Heart left ventricle (tissue), 16 donors: ENCODE measurements around the gene PRKCA. TPM values are rescaled to one million over a fixed set of nuclear protein-coding genes. Genes with fewer than 3 reads are reported as not detected.

ENCODE experiments used
- ATAC-seq, 4 donors: fragments of 200-7000 bp; cut with Tn5 transposase; one replicate each; pipeline ENCODE4 v1.9.1; 2020 to 2022; ENCODE audit warnings: moderate library complexity in 4 of 4, mild to moderate bottlenecking in 3 of 4, moderate number of reproducible peaks in 1 of 4
- DNase-seq, 5 donors: peaks; one replicate each; pipeline ENCODE4 v3.0.0-alpha.2; 2020
- H3K27ac ChIP-seq, 12 donors: fragments of 200-600 bp; sonication (generic) in 4 of 12; one replicate each; pipeline versions ENCODE4 v1.5.0 to v1.8.0; 2016 to 2022; ENCODE audit warnings: mild to moderate bottlenecking in 2 of 12
- H3K27me3 ChIP-seq, 9 donors: fragments of 200-600 bp; sonication (generic) in 2 of 9; one replicate each; pipeline versions ENCODE4 v1.5.1 to v1.8.0; 2016 to 2022; ENCODE audit warnings: mild to moderate bottlenecking in 3 of 9
- H3K36me3 ChIP-seq, 9 donors: fragments of 200-600 bp; sonication (generic) in 2 of 9; one replicate each; pipeline versions ENCODE4 v1.5.0 to v1.8.0; 2018 to 2022; ENCODE audit warnings: mild to moderate bottlenecking in 2 of 9
- H3K4me1 ChIP-seq, 12 donors: fragments of 200-600 bp; sonication (generic) in 4 of 12; one replicate each; pipeline versions ENCODE4 v1.5.0 to v1.8.0; 2016 to 2022; ENCODE audit warnings: mild to moderate bottlenecking in 3 of 12
- H3K4me3 ChIP-seq, 12 donors: fragments of 200-600 bp; sonication (generic) in 4 of 12; one replicate each; pipeline versions ENCODE4 v1.5.0 to v1.8.0; 2017 to 2022; ENCODE audit warnings: mild to moderate bottlenecking in 9 of 12, moderate library complexity in 4 of 12
- H3K9me3 ChIP-seq, 12 donors: fragments of 200-600 bp; sonication (generic) in 4 of 12; one replicate each; pipeline versions ENCODE4 v1.5.0 to v1.8.0; 2016 to 2022; ENCODE audit warnings: mild to moderate bottlenecking in 1 of 12
- POLR2A ChIP-seq, 2 donors: fragments of 450-650 bp; IDR thresholded peaks; one replicate each; pipeline ENCODE4 v1.6.1; 2017; ENCODE audit warnings: antibody characterized with exemption in 2 of 2, mild to moderate bottlenecking in 2 of 2, moderate library complexity in 2 of 2
- WGBS, 4 donors: extraction: QIAGEN DNeasy Blood & Tissue Kit in 2 of 4; methylation state at CpG; one replicate each; pipeline versions ENCODE4 v1.1.5 to v1.1.7; 2013 to 2018; 5-methylcytosine and 5-hydroxymethylcytosine counted together
- intact Hi-C, 10 donors: fragments of 100-400 bp; cut with DNase I; formaldehyde crosslinking; loops; one replicate each; pipeline versions ENCODE4 v1.11.1 to v1.14.2; 2022
- polyA plus RNA-seq, 2 donors: library from polyadenylated mRNA; stranded (reverse); fragments of 200-250 nt; gene quantifications; one replicate each; pipeline ENCODE4 v1.2.3, GENCODE V29; 2013
- total RNA-seq, 9 donors: library from RNA; depleted of rRNA in 2 of 9; stranded (reverse); fragments of >200 nt in 2 of 9; fragmentation: NEBNext Ultra II Directional in 3 of 9; extraction: Animal tissue kit (Norgen Biotek cat#: 25700) in 3 of 9; gene quantifications; one replicate each; pipeline versions ENCODE4 v1.1.0 to v1.2.4, GENCODE V29; 2016 to 2023
- TF ChIP-seq, protein P1 (sequence below), 12 donors: fragments of 200-600 bp; sonication (generic) in 4 of 12; IDR thresholded peaks; one replicate each; pipeline versions ENCODE4 v1.5.0 to v1.8.0; 2018 to 2022; ENCODE audit warnings: antibody characterized with exemption in 12 of 12, mild to moderate bottlenecking in 5 of 12
- donor health status: ischemic (EF 13 %, LVEDD 7.1; RV severe dilation, severe dysfunction).
- donor health status: healthy with polysubstance abuse.
- donor health status: DM: no; HTN: yes; CAD: no.
- donor health status: DM: no; HTN: no; CAD: no.
- donor health status: ischemic (EF 25% LVEDD 6.9; RV normal size, moderate dysfunction).
- donor health status: ischemic (EF 25% LVEDD 5.7; RV mildly dilated, moderate dysfunction).
- donor health status: healthy.
- donor health status: DM: yes; HTN: yes; CAD: no.
- donor health status: ischemic (EF 35%, LVEDD 5.7; RV mildly dilated, moderate dysfunction).
- donor health status: nonischemic (EF 11% LVEDD 7.7; RV severe dilation, severe dysfunction).
- donor health status: DM: yes; HTN: yes; CAD: no.
- donor health status: PGD.
- donor health status: ischemic (EF 29% LVEDD 5.4; RV normal size, mild dysfunction).
- donor health status: nonischemic (EF 23%, LVEDD 6.1; RV moderate dilation, normal function).

PRKCA gene
- total and polyA plus RNA-seq, 11 donors, result 3.4 to 26.8 (median 11.4) TPM

DNA sequence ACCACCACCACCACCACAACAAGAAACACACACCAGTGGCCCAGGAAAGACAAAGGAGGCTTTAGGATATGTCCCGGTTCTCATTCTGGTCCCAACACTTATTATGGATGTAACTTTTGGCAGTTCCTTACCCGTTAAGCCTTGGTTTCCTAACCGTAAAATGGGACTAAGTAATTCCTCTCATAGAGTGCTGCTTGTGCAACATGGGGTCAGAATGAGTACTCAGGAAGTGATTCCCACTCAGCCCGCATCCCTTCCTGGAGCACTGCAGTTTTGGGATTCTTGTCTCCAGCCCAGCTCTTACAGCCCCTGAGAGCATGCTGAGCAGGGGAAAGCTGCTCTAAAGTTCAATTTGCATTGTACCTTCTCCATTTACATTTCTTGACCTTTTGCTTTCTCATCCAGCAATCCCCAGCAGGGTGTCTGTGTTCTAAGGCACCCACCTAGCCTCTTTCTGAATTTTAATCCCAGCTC lies 262.6 kb downstream of the PRKCA start:
- WGBS, 4 donors, result 88 to 97% (median 89%) methylated on average over 4 of the region's 4 CpGs
- DNase-seq (no peak), ATAC-seq (no peak)
- intact Hi-C loops, result loop anchor here in 8 of 10 donors (5.0 to 10.0 kb wide), 5 partner anchors 110 to 360 kb away; partner anchors contain the start of gene PRKCA (in 1 of the 8)
- Histone ChIP-seq H3K27me3 (no peaks in the 10 kb centered on the region), H3K27ac (no peak overlapping the region), H3K36me3 (no peaks in the 10 kb centered on the region), H3K9me3 (peaks cover 0 to 5% (median 0%) of the 10 kb centered on the region in 12 donors), H3K4me1 (peaks cover 0 to 8% (median 0%) of the 10 kb centered on the region in 12 donors), H3K4me3 (no peak overlapping the region)
- TF ChIP-seq, protein P1, sequence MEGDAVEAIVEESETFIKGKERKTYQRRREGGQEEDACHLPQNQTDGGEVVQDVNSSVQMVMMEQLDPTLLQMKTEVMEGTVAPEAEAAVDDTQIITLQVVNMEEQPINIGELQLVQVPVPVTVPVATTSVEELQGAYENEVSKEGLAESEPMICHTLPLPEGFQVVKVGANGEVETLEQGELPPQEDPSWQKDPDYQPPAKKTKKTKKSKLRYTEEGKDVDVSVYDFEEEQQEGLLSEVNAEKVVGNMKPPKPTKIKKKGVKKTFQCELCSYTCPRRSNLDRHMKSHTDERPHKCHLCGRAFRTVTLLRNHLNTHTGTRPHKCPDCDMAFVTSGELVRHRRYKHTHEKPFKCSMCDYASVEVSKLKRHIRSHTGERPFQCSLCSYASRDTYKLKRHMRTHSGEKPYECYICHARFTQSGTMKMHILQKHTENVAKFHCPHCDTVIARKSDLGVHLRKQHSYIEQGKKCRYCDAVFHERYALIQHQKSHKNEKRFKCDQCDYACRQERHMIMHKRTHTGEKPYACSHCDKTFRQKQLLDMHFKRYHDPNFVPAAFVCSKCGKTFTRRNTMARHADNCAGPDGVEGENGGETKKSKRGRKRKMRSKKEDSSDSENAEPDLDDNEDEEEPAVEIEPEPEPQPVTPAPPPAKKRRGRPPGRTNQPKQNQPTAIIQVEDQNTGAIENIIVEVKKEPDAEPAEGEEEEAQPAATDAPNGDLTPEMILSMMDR (IDR thresholded peaks at IDR 0.05), result no peak
- TF ChIP-seq POLR2A (IDR thresholded peaks at IDR 0.05), result no peak

DNA sequence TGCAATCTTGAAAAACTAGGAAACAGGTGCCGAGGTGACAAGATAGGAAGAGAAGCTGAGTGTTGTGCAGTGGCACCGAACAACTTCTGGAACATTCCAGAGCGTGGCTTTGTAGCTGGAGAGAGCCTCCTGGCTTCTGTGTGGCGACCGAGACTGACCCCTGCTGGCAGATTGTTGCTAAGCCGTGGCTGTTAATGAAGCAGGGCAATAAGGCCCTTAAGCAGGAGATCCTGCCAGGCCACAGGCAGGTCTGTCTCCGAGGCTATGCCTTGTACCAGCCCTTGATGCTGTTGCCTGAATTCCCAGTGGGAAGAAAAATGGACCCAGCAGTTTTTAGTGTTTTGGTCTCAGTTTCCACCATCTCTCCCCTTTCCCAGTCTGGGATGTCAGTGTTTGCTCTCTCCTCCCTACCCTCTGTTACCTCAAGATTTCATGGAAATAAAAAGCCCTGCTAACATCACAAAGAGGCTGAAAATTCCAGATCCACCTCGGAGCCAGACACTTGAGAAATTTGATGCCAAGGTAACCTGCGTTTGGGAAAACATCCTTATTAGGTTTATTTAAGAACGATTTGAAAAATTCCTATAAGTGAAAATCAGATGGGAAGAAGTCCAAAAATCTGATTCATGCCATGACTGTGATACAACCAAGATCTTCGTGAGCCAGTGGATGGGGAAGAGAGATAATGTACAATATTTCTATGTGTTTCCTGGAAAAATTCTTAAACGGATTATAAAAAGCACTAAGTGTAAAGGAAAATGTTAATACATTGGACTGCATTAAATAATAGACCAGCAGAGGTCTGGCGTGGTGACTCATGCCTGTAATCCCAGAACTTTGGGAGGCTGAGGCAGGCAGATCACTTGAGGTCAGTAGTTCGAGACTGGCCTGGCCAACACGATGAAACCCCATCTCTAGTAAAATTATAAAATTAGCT lies 265.1 kb downstream of the PRKCA start:
- ATAC-seq (peak; percentile 61 to 86 (median 82)), DNase-seq (peak; percentile 69 to 86 (median 70))
- Histone ChIP-seq H3K4me3 (no peak overlapping the region), H3K36me3 (no peaks in the 10 kb centered on the region), H3K27me3 (no peaks in the 10 kb centered on the region), H3K27ac (no peak overlapping the region), H3K9me3 (no peaks in the 10 kb centered on the region), H3K4me1 (peaks cover 0 to 8% (median 0%) of the 10 kb centered on the region in 12 donors)
- TF ChIP-seq POLR2A (IDR thresholded peaks at IDR 0.05), result no peak
- TF ChIP-seq, protein P1 (IDR thresholded peaks at IDR 0.05), result peak; percentile 64 to 81 (median 75)
- intact Hi-C loops, result loop anchor here in 9 of 10 donors (1.0 to 10.0 kb wide), 8 partner anchors 107 to 367 kb away; partner anchors contain the start of gene PRKCA (in 1 of the 9)
- 62 to 69% (median 63%) methylated on average over 15 of the region's 15 CpGs for WGBS, 4 donors

DNA sequence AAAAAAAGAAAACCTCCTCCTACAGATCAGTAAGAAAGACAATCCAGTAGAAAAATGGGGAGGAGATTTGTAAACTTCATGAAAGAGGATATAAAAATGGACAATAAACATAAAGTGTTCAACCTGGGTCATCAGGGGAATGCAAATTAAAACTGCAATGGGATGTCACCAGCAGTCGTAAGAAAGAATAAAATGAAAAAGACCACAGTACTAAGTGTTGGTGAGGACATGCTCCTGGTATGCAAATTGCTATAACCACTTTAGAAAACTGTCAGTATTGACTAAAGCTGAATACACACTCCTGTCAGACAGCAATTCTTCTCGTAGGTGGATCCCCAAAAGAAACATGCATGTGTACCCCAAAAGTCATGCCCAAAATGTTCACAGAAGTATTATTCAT lies 267.2 kb downstream of the PRKCA start:
- Histone ChIP-seq H3K4me3 (no peak overlapping the region), H3K36me3 (no peaks in the 10 kb centered on the region), H3K4me1 (peaks cover 0 to 8% (median 0%) of the 10 kb centered on the region in 12 donors), H3K27me3 (no peaks in the 10 kb centered on the region), H3K9me3 (no peaks in the 10 kb centered on the region), H3K27ac (no peak overlapping the region)
- intact Hi-C loops, result loop anchor here in 8 of 10 donors (5.0 to 10.0 kb wide), 5 partner anchors 105 to 365 kb away; partner anchors contain the start of gene PRKCA (in 1 of the 8)
- TF ChIP-seq, protein P1 (IDR thresholded peaks at IDR 0.05), result no peak
- TF ChIP-seq POLR2A (IDR thresholded peaks at IDR 0.05), result no peak
- no peak for ATAC-seq
- 87 to 93% (median 92%) methylated on average over 2 of the region's 2 CpGs for WGBS, 4 donors
- DNase-seq, result no peak
